ENCODE results near the gene PLCL1.

PLCL1 gene

DNA sequence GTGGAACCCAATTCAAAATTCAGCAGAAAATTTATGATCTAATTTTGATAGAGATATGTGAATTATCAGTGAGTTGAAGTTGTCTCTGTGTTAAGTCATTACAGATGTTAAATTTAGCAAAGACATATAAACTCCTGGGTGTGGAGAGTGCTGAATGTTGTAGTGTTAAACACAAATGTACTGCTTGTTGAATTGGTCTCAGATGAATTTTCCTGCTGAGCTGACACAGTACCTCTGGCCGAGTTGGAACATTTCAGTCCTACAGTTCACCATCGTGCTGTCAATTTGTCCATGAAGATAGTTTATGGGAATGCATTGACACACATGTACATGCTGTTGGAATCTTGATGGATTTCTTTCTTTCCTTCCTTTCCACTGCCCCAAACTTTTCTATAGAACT, 255.9 kb downstream of the PLCL1 start:
- Histone ChIP-seq H3K27ac (no peak overlapping the region), H3K9ac (no peak overlapping the region), H3K4me3 (IDR thresholded peaks at IDR 0.05; ENCODE audit: insufficient read depth, low read depth, low read length) (no peak overlapping the region), H2AFZ (ENCODE audit: low read depth) (no peak overlapping the region), H3K27me3 (ENCODE audit: insufficient read depth, low read depth) (no peaks in the 10 kb centered on the region), H4K20me1 (ENCODE audit: insufficient read depth) (no peaks in the 10 kb centered on the region), H3K36me3 (ENCODE audit: insufficient read depth) (no peaks in the 10 kb centered on the region), H3K79me2 (ENCODE audit: insufficient read depth, low read depth) (no peaks in the 10 kb centered on the region), H3K4me2 (no peak overlapping the region), H3K4me1 (ENCODE audit: low read depth, poor library complexity, severe bottlenecking) (no peaks in the 10 kb centered on the region)
- TF ChIP-seq, protein P1, sequence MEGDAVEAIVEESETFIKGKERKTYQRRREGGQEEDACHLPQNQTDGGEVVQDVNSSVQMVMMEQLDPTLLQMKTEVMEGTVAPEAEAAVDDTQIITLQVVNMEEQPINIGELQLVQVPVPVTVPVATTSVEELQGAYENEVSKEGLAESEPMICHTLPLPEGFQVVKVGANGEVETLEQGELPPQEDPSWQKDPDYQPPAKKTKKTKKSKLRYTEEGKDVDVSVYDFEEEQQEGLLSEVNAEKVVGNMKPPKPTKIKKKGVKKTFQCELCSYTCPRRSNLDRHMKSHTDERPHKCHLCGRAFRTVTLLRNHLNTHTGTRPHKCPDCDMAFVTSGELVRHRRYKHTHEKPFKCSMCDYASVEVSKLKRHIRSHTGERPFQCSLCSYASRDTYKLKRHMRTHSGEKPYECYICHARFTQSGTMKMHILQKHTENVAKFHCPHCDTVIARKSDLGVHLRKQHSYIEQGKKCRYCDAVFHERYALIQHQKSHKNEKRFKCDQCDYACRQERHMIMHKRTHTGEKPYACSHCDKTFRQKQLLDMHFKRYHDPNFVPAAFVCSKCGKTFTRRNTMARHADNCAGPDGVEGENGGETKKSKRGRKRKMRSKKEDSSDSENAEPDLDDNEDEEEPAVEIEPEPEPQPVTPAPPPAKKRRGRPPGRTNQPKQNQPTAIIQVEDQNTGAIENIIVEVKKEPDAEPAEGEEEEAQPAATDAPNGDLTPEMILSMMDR (conservative IDR thresholded peaks at IDR 0.05; ENCODE audit: low read depth, low read length) = no peak

DNA sequence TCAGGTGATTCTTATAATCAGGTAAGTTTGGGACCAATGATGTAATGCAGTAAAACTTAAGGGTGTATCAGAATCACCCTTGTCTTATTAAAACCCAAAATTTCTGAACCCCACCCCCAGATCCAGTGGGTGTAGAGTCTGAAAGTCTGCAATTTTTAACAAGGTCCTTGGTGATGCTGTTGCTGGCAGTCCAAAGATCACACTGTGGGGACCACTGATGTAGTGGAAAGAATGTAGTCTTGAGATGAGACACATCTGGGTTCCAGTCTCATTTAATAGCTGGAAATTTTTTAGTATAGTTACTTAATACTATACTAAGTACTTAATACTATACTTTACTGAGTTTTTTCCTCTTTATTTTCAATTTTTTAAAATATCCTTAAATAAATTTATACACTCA, 258.4 kb downstream of the PLCL1 start:
- Histone ChIP-seq H3K27ac (no peak overlapping the region), H3K36me3 (ENCODE audit: insufficient read depth) (no peaks in the 10 kb centered on the region), H3K79me2 (ENCODE audit: insufficient read depth, low read depth) (no peaks in the 10 kb centered on the region), H3K4me1 (ENCODE audit: low read depth, poor library complexity, severe bottlenecking) (no peaks in the 10 kb centered on the region), H3K9ac (no peak overlapping the region), H3K4me2 (no peak overlapping the region), H4K20me1 (ENCODE audit: insufficient read depth) (no peaks in the 10 kb centered on the region), H2AFZ (ENCODE audit: low read depth) (no peak overlapping the region), H3K27me3 (ENCODE audit: insufficient read depth, low read depth) (no peaks in the 10 kb centered on the region), H3K4me3 (IDR thresholded peaks at IDR 0.05; ENCODE audit: insufficient read depth, low read depth, low read length) (no peak overlapping the region)
- TF ChIP-seq, protein P1 (conservative IDR thresholded peaks at IDR 0.05; ENCODE audit: low read depth, low read length) = no peak

GRCh38 chr2:198063242-198063641, 258.8 kb downstream of the PLCL1 start:
- Histone ChIP-seq H4K20me1 (ENCODE audit: insufficient read depth) (no peaks in the 10 kb centered on the region), H3K4me1 (ENCODE audit: low read depth, poor library complexity, severe bottlenecking) (no peaks in the 10 kb centered on the region), H3K4me3 (IDR thresholded peaks at IDR 0.05; ENCODE audit: insufficient read depth, low read depth, low read length) (no peak overlapping the region), H3K36me3 (ENCODE audit: insufficient read depth) (no peaks in the 10 kb centered on the region), H3K27ac (no peak overlapping the region), H3K27me3 (ENCODE audit: insufficient read depth, low read depth) (no peaks in the 10 kb centered on the region), H2AFZ (ENCODE audit: low read depth) (no peak overlapping the region), H3K9ac (no peak overlapping the region), H3K79me2 (ENCODE audit: insufficient read depth, low read depth) (no peaks in the 10 kb centered on the region), H3K4me2 (no peak overlapping the region)
- TF ChIP-seq, protein P1 (conservative IDR thresholded peaks at IDR 0.05; ENCODE audit: low read depth, low read length) = no peak

- H3K27ac ChIP-seq = no peak overlapping the region
- no peaks in the 10 kb centered on the region for H3K36me3 ChIP-seq (ENCODE audit: insufficient read depth)
- H3K79me2 ChIP-seq (ENCODE audit: insufficient read depth, low read depth) = no peaks in the 10 kb centered on the region
- H3K9ac ChIP-seq = no peak overlapping the region
- TF ChIP-seq, protein P1 (conservative IDR thresholded peaks at IDR 0.05; ENCODE audit: low read depth, low read length) = no peak
- no peaks in the 10 kb centered on the region for H3K27me3 ChIP-seq (ENCODE audit: insufficient read depth, low read depth)
- H4K20me1 ChIP-seq (ENCODE audit: insufficient read depth) = no peaks in the 10 kb centered on the region
- no peaks in the 10 kb centered on the region for H3K4me1 ChIP-seq (ENCODE audit: low read depth, poor library complexity, severe bottlenecking)
- H3K4me2 ChIP-seq = no peak overlapping the region
- H2AFZ ChIP-seq (ENCODE audit: low read depth) = no peak overlapping the region
- no peak overlapping the region for H3K4me3 ChIP-seq (IDR thresholded peaks at IDR 0.05; ENCODE audit: insufficient read depth, low read depth, low read length)
Observed at GRCh38 chr2:198065322-198065721, 260.9 kb downstream of the PLCL1 start.

Data from KMS-11 (cell line).